Spleen (tissue), 7 donors: ENCODE measurements around the gene UBASH3A.

Experiments
- CTCF ChIP-seq, 11 experiments: fragments of 200-600 bp in 7 of 11; fragments of 450-650 bp in 4 of 11; sonication (generic) in 4 of 11; IDR thresholded peaks in 8 of 11; conservative IDR thresholded peaks in 3 of 11; 1 replicate in 7 of 11; 2 replicates in 4 of 11; pipeline versions ENCODE4 v1.4.0 to v1.8.0; 2016 to 2021; ENCODE audit warnings: antibody characterized with exemption in 11 of 11, inconsistent platforms in 4 of 11, mild to moderate bottlenecking in 1 of 11
- POLR2A ChIP-seq, 3 donors: fragments of 450-650 bp; IDR thresholded peaks; one replicate each; pipeline ENCODE4 v1.5.1; 2017; ENCODE audit warnings: antibody characterized with exemption in 3 of 3, mild to moderate bottlenecking in 1 of 3
- donor health status: DM: no; HTN: no; CAD: no; lungs with moderate emphysema.
- donor health status: DM: no; HTN: no; CAD: no.
- donor health status: DM: no; HTN: no; CAD: no.

- TF ChIP-seq CTCF (IDR thresholded peaks at IDR 0.05 in 8 of 11, conservative IDR thresholded peaks at IDR 0.05 in 3 of 11) = no peak
- TF ChIP-seq POLR2A (IDR thresholded peaks at IDR 0.05) = no peak
Measured at GRCh38 chr21:42365770-42366169, 37.9 kb upstream of the UBASH3A start.
